Measurements from ENCODE around the gene SERGEF.

Gene SERGEF

GRCh38 chr11:17740649-17741235, 272.1 kb downstream of the SERGEF start:
- Histone ChIP-seq H3K27ac (ENCODE audit: low read length) (no peak overlapping the region), H3F3A (ENCODE audit: insufficient read depth, low read length) (no peaks in the 10 kb centered on the region), H3K9ac (ENCODE audit: low read length) (no peak overlapping the region), H4K20me1 (ENCODE audit: insufficient read depth, low read length) (no peaks in the 10 kb centered on the region), H3K4me2 (ENCODE audit: low read depth, low read length) (no peak overlapping the region), H3K9me3 (replicated peaks; ENCODE audit: insufficient read depth, low read length) (no peaks in the 10 kb centered on the region), H3K36me3 (replicated peaks; ENCODE audit: insufficient read depth, low read length) (no peaks in the 10 kb centered on the region), H2AFZ (ENCODE audit: low read length) (no peak overlapping the region), H3K27me3 (replicated peaks; ENCODE audit: insufficient read depth, low read length) (peaks cover 55% of the 10 kb centered on the region), H3K4me3 (ENCODE audit: low read length) (no peak overlapping the region), H3K4me1 (ENCODE audit: low read length) (no peaks in the 10 kb centered on the region), H3K79me2 (ENCODE audit: low read length) (no peaks in the 10 kb centered on the region), H3K9me2 (replicated peaks; ENCODE audit: insufficient read depth, low read length) (no peaks in the 10 kb centered on the region)
- no peak for TF ChIP-seq EZH2phosphoT487 (IDR thresholded peaks at IDR 0.05; ENCODE audit: low read length)
- no peak for TF ChIP-seq CTCF (IDR thresholded peaks at IDR 0.05; ENCODE audit: low read length)
- no peak for TF ChIP-seq EZH2 (optimal IDR thresholded peaks at IDR 0.05; ENCODE audit: low read depth, low read length)
- DNase-seq: no peak

GRCh38 chr11:17739945-17740338, 272.9 kb downstream of the SERGEF start:
- TF ChIP-seq EZH2phosphoT487 (IDR thresholded peaks at IDR 0.05; ENCODE audit: low read length): no peak
- TF ChIP-seq EZH2 (optimal IDR thresholded peaks at IDR 0.05; ENCODE audit: low read depth, low read length): no peak
- no peak for TF ChIP-seq CTCF (IDR thresholded peaks at IDR 0.05; ENCODE audit: low read length)
- Histone ChIP-seq H3K27me3 (replicated peaks; ENCODE audit: insufficient read depth, low read length) (peaks cover 51% of the 10 kb centered on the region), H3K9me3 (replicated peaks; ENCODE audit: insufficient read depth, low read length) (no peaks in the 10 kb centered on the region), H3K4me2 (ENCODE audit: low read depth, low read length) (no peak overlapping the region), H3K9ac (ENCODE audit: low read length) (no peak overlapping the region), H3K36me3 (replicated peaks; ENCODE audit: insufficient read depth, low read length) (no peaks in the 10 kb centered on the region), H2AFZ (ENCODE audit: low read length) (no peak overlapping the region), H3F3A (ENCODE audit: insufficient read depth, low read length) (no peaks in the 10 kb centered on the region), H3K79me2 (ENCODE audit: low read length) (no peaks in the 10 kb centered on the region), H4K20me1 (ENCODE audit: insufficient read depth, low read length) (no peaks in the 10 kb centered on the region), H3K4me1 (ENCODE audit: low read length) (no peaks in the 10 kb centered on the region), H3K9me2 (replicated peaks; ENCODE audit: insufficient read depth, low read length) (no peaks in the 10 kb centered on the region), H3K27ac (ENCODE audit: low read length) (no peak overlapping the region), H3K4me3 (ENCODE audit: low read length) (no peak overlapping the region)
- DNase-seq: no peak

GRCh38 chr11:17738151-17738973, 274.5 kb downstream of the SERGEF start:
- H3F3A ChIP-seq (ENCODE audit: insufficient read depth, low read length): no peaks in the 10 kb centered on the region
- H3K4me1 ChIP-seq (ENCODE audit: low read length): no peaks in the 10 kb centered on the region
- no peak overlapping the region for H3K4me2 ChIP-seq (ENCODE audit: low read depth, low read length)
- H3K27me3 ChIP-seq (replicated peaks; ENCODE audit: insufficient read depth, low read length): peaks cover 58% of the 10 kb centered on the region
- no peaks in the 10 kb centered on the region for H4K20me1 ChIP-seq (ENCODE audit: insufficient read depth, low read length)
- no peak overlapping the region for H2AFZ ChIP-seq (ENCODE audit: low read length)
- no peak overlapping the region for H3K4me3 ChIP-seq (ENCODE audit: low read length)
- TF ChIP-seq CTCF (IDR thresholded peaks at IDR 0.05; ENCODE audit: low read length) (no peak), EZH2 (optimal IDR thresholded peaks at IDR 0.05; ENCODE audit: low read depth, low read length) (no peak), EZH2phosphoT487 (IDR thresholded peaks at IDR 0.05; ENCODE audit: low read length) (no peak)
- H3K79me2 ChIP-seq (ENCODE audit: low read length): no peaks in the 10 kb centered on the region
- H3K9me3 ChIP-seq (replicated peaks; ENCODE audit: insufficient read depth, low read length): no peaks in the 10 kb centered on the region
- no peaks in the 10 kb centered on the region for H3K9me2 ChIP-seq (replicated peaks; ENCODE audit: insufficient read depth, low read length)
- H3K36me3 ChIP-seq (replicated peaks; ENCODE audit: insufficient read depth, low read length): no peaks in the 10 kb centered on the region
- no peak for DNase-seq
- no peak overlapping the region for H3K27ac ChIP-seq (ENCODE audit: low read length)
- no peak overlapping the region for H3K9ac ChIP-seq (ENCODE audit: low read length)
